GOT3 (cell line): ENCODE data around the gene GRID1.
"Not testable (repeated sequence)": the region's sequence is repeated elsewhere in the genome, so short reads cannot be mapped to it uniquely, and the experiment has no call there.

Experiments
- DNase-seq: peaks from one replicate; lab custom pipeline; 2025; ENCODE audit warnings: mixed read lengths; lab: John Stamatoyannopoulos, UW

GRID1 gene

DNA sequence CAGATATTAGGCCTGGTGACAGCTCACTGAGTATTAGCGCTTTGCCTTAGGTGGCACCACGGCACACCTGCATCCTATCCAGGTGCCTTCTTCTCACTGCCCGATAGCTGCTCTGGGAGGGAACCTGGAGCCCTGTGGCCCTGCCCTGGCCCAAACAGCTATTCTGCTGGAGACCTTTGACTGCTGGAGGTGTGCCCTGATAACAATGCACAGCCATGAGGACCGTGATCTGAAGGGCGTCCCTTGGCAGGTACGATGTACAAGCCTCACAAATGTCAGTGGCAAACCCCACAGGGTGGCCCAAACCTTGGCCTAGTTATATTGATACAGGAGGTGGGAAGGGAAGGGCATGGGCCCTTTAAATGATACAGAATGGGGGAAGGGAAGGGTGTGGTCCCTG is 259.5 kb downstream of the GRID1 start:
- no peak for DNase-seq

DNA sequence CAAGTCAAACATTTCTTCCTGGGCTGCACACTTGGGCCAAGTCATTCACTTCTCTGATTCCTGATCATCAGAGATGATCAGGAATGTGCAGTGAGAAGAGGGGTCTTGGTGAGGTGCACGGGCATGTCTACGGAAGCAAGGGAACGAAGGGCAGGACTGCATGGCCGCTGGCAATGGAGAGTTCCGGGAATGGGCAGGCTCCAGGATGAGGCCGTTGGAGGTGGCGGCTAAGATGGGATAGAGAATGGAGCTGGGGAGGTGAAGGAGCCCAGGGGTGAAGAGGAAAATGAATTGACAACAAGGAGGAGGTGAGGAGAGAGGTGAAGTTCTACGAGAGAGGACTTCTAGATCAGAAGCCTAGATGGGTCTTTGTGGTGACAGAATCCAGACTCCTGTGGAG is 260.0 kb downstream of the GRID1 start:
- DNase-seq, result no peak

DNA sequence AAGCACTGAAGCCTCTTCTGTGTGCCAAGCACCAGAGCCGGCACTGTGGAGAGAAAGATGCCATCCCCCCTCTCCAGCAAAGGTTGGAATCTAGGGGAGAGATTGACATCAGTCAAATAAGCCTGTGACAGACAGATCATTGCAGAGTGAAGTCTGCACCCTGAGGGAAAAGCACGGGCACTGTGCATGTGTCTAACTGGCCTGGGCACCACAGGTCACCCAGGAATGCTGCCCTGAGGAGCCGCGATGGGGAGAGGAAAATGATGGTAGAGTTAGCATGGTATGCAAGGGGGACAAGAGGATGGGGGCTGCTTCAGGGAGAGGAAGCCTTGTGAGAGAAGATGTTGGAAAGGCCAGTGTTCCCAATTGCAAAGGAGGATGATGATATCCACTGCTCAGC is 261.0 kb downstream of the GRID1 start:
- no peak for DNase-seq

DNA sequence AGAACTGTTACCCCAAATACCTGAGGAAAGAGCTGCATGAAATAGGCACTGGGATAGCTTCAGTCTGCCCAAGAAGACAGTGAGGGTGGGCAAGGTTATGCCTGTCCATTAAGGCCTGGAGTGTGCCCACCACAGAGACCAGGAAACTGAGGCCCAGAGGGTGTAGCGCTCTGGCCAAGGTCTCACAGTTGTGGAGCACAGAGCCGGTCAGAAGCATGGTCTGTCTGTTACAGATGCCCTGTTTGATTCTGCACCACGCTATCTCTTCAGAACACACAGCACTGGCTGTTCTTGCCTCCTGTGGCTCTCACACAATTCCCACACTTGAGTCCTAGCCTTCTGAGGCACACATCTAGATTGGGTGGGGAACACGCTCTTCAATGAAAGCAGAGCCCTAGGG is 261.4 kb downstream of the GRID1 start:
- no peak for DNase-seq

DNA sequence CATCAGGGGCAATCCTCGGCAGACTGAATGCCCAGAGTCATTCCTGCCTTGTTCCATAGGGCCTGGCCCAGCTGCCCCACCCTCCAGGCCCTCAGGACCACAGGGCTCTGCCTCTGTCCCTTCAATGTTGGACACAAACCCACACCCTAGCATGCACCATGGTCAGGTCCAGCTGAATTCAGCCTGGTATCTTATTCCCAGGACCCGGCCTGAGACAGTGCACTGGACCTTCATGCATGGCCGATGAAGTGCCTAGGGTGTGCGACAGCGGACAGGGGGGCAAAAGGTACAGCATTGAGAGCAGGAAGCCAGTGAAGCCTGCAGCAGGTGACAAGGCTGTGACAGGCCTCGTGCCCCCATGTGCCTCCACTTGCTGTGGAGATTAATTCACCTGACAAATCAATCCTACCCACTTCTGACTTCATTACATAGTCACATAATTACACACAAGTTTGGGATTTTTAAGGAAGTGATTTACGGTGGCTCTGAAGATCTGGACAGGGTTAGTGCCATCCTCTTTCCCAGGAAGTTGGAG is 261.9 kb downstream of the GRID1 start:
- no peak for DNase-seq

DNA sequence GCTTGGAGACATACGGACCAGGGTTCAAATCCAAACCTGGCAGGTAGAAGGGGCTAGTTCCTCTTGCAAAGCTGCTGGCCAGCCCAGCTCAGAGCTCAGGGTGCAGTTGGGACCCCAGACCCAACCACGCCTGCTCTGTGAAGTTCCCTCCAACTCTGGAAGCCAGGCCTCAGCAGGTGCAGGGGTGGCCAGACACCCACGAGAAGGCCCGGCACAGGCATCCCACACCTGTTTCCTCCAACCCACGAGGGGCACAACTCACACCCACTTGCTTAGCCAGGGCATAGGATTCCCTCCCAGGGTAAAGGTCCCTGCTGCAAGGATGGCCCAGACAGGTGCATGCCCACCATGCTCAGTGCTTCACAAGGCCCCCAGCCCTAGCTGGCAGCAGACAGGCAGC is 262.4 kb downstream of the GRID1 start:
- DNase-seq, result no peak

DNA sequence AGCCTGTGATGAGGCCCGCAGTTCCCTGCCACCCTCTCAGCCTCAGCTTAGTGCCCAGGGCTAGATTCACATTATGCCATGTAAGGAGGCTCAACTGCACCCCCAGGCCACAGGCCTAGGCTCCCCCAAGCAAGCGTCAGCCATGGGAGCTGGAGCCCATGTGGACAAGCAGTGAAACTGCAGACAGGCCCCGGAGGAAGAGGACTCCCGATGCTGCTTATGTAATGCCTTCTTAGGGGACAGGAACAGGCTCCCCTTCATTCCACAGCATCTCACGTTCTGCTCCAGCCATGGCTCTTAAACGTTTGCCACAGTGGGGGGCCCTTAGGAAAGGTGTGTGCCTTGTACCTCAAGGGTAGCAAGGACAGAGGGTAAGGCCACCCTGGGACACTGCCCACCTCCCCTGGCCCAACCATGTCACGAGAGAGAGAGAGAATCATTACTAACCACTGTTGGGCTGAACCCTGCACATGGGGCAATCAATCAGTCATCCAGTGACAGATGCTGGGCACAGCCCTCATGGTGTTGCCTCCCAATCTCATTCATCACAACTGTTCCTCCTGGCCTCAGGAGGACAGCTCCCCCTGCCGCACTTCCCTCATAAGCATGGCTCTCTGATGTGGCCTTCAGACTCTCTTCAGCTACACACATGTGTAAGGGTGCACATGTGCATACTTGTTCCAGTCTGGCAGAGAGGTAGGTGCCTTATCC is 263.0 kb downstream of the GRID1 start:
- no peak for DNase-seq

DNA sequence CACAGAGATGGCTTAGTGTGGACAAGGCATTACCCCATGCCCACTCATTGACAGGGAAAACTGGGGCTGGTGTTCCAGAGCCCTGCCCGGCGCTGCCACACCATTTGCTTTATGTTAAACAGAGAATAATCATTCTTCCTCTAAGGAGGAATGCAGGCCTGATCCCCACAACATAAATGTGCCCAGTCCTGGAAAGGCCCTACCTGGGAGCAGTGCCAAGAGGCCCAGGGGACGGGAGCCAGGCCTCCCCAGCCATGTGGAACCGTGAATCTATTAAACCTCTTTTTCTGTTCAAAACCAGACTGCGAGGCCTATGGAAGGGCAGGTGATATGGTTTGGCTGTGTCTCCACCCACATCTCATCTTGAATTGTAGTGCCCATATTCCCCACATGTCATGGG is 264.1 kb downstream of the GRID1 start:
- no peak for DNase-seq

DNA sequence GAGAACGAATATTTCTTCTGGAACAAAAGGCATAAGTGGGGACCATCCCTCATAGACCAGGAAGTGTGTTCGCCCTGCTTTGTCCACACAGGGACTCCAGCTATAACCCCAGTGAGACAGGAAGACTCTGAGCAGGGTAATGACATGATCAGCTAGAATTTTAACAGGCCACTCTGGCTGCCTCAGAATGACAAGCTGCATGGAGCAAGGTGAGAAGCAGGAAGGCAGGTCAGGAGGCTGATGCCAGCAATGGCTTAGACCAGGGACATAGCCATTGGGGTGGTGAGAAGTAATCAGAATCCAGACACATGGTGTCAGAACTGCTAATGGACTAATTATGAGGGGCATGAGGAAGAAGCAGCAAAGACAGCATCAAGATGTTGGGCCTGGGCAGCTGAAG is 264.6 kb downstream of the GRID1 start:
- no peak for DNase-seq

DNA sequence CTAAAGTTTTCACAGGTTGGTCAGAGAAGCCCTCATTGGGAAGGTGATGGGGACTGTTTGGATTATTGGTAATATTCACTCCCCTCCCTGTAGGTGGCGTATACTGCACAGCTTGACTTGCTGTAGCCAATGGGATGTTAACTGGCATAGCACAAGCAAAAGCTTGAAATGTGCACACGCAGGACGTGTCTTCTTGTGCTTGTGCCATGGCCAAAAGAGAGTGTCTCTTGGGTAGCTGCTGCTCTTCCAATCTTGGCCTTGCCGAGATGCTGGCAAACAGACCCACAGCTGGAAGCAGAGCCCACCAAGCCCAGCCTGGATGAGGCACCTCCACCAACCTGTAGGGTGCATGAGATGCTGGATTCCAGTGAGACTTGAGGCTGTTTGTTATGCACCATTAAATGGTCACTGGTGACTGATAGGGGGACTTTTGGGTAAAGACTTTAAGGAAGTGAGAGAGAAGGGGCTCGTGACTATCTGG is 266.0 kb downstream of the GRID1 start:
- no peak for DNase-seq

DNA sequence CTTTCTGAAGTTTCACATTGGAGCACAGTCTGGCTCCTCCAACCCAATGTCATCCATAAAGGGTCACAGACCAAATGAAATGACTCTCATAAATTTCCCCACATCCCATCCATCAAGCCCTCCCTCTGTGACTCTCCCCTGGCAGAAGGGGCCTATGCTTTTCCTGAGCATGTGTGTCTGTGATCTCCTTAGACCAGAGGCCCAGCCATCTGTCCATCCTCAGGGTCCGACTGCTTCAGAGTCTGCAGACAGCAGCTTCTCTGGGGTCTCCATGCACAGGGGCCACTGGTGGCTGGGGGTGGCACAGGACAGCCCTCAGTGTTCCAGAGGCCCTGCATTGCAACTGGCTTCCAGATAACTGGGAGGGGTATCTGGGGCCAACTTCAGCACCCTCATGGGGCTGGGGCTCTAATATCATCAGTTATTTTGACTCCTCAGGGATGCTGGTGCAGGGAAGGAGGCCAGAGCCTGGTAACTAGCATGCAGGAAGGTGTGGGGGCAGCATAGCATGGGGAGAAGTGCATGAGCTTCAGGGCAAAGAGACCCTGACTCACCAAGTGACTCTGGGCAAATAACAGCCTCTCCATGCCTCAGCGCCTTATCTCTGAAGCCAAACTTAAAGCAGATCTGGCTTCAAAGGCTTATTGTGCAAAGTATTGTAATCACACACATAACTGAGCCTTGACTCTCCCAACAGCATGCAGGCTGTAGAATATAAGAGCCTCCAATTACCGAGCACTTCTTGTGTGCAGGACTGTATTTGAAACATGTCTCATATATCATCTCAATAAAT is 266.9 kb downstream of the GRID1 start:
- no peak for DNase-seq

DNA sequence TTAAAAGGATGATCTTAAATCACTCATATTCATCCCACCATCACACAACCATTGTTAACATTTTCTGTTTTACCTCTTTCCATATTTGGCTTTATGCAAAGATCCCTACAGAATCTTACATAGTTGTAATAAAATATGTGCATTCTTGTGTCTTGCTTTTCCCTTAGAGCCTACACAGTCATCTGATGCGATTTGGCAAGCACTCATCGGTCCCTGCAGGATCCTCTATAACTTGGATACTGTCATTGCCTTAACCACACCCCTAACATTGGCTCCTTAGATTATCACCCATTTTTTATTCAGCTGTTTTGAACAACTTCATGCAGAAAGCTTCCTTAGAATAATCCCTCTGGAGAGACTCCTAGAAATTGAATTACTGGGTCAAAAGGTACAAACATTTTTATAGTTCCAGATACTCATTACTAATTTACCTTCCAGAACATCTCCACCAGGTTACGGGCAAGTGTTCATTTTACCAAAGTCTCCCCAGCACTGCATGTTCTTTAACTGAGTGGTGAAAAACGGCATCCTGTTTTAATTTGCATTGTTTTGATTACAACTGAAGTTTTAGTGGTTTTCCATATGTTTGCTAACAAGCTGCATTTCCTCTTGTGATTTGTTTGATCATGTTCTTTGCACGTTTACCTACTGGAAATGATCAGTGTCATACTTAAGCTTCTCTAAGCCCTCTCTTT is 268.3 kb downstream of the GRID1 start:
- DNase-seq, result no peak

DNA sequence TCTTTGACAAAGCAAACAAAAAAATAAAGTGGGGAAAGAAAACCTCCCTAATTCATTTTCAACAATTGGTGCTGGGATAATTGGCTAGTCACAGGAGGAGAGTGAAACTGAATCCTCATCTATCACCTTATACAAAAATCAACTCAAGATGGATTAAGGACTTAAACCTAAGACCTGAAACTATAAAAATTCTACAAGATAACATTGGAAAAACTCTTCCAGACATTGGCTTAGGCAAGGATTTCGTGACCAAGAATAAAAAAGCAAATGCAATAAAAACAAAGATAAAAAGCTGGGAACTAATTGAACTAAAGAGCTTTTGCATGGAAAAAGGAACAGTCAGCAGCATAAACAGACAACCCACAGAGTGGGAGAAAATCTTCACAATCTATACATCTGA is 271.5 kb downstream of the GRID1 start:
- DNase-seq, result not testable (repeated sequence)

DNA sequence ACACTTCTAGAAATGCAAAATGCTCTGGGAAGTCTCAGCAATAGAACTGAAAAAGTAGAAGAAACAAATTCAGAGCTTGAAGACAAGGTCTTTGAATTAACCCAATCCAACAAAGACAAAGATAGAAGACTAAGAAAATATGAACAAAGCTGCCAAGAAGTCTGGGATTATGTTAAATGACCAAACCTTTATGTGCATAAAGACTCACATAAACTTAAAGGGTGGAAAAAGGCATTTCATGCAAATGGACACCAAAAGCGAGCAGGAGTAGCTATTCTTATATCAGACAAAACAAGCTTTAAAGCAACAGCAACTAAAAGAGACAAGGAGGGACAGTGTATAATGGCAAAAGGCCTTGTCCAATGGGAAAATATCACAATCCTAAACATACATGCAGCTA is 274.3 kb downstream of the GRID1 start:
- not testable (repeated sequence) for DNase-seq

DNA sequence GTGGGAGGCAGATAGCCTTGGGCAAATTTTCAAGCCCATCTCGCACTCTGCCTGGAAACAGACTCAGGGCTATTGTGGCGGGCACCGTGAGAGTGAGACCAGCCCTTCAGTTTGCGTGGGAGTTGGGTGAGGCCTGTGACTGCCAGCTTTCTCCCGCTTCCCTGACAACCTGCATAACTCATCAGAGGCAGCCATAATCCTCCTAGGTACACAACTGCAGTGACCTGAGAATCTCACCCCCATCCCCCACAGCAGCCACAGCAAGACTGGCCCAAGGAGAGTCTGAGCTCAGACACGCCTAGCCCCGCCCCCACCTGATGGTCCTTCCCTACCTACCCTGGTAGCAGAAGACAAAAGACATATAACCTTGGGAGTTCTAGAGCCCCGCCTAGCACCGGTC is 275.4 kb downstream of the GRID1 start:
- DNase-seq, result no peak

DNA sequence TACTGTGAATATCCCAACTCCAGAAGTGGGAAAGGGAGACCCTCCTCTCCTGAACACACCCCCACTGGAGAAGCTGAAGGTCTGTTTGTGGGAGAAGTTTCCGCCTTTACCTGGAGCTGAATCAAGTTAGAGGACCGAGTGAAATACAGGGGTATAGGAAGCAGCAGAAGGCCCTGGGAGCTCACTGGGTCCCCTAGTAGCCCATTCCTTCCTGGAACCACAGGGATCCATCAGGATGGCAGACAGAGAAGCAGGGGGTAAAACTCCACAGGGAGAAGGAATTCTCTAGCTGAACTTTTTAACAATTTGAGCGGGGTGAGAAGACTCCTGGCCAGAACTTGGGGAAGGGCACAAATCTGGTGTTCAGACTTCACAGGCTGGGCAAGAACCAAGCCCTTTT is 275.8 kb downstream of the GRID1 start:
- DNase-seq, result no peak

DNA sequence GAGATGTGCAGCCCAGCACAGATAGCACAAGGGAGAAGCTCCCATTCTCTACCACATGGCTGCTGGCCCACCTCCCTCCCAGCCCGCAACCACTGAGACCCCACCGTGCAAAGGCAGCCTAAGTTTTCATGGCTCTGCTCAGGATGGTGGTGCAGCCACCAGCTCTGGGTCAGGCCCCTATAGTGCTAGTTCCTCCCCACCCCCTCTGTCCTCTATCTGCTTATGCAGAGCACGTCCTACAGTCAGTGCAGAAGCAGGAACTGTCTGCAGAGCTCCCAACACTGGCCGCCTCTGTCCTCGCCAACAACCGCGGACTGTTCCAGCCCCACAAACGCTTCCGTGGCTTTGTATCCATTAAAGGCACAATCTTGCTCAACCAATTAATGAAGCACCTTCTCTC is 278.9 kb downstream of the GRID1 start:
- DNase-seq, result no peak

DNA sequence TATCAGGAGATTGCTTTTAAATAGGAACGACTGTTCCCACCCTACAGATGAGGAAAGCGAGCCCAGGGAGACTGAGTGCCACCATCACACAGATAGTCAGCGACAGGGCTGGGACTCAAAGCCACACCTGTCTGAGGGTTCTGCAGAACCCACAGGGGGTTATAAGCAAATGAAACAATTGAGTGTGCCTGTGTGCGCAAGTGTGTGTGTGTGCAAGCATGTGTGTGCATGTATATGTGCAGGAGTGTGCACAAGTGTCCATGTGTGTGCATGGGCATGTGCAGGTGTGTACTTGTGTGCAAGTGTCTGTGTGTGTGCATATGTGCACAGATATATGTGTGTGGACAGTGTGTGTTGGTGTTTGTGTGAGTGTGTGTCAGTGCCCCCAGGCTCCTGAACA is 280.2 kb downstream of the GRID1 start:
- DNase-seq, result no peak

DNA sequence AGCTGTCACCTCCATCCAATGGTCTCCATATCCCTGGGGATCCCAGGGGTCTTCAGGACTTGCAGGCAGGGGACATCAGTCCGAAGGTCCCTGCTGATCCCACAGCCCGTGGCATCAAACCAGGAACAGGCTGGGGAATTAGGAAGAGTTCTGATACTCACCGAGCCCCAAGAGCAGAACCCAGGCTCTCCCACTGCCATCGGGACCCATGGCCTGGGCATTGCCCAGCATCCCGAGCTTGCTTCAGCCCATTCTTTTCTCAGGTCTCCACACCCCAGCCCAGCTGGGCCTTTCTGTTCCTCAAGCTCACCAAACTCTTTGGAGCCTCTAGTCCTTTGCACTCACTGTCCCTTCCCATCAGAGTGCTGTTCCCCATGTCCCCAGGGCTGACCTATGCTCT is 280.9 kb downstream of the GRID1 start:
- DNase-seq, result no peak

DNA sequence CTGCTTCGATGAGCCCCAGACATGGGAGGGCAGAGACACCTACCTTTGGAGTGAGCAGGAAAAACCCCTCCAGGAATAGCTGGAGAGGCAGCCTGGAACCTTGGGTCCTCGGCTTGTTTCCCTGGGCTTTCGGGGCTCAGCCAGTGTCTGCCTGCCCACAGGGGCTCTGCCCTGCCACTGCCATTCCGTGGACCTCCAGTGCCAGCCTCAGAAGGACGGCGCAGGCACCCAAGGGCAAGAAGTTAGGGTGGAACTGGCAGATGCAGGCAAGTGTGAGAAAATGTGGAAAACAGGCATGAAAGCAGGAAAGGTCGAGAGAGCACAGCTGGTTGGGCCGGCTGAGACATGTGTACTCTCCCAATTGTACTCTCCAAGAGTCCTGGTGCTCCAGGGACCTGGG is 281.5 kb downstream of the GRID1 start:
- DNase-seq, result no peak

DNA sequence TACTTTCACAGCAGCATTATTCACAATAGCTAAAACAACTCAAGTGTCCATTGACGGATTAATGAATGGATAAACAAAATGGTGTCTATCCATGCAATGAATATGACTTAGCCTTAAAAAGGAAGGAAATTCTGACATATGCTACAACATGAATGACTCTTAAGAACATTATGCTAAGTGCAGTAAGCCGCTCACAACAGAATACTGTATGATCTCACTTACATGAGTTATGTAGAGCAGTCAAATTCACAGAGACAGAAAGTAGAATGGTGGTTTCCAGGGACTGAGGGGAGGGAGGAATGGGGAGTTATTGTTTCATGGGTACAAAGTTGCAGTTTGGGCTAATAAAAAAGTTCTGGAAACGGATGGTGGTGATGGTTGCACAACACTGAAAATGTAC is 282.0 kb downstream of the GRID1 start:
- DNase-seq, result no peak

DNA sequence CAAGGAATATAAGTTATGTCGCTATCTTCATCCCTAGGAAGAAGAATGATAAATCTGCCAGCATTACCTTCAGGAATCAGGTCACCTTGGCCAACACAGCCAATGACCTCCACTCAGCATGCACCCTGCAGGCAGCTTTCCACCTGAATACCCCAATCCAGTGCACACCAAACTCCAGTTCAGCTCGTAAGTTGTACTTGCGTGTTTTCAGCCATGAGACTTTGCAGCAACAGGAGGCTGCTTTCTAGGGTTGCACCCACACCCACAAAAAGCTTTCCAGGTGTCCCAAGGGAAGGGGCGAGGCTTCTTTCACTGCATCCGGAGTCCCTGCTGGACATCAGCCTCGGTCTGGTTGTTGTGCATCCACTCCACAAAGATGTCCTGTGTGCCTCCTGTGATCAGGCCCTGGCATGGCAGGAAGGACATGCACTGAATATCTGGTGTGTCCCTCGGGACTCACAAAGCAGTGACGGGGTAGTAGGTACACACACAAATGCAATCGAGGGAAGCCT is 282.9 kb downstream of the GRID1 start:
- DNase-seq, result no peak

DNA sequence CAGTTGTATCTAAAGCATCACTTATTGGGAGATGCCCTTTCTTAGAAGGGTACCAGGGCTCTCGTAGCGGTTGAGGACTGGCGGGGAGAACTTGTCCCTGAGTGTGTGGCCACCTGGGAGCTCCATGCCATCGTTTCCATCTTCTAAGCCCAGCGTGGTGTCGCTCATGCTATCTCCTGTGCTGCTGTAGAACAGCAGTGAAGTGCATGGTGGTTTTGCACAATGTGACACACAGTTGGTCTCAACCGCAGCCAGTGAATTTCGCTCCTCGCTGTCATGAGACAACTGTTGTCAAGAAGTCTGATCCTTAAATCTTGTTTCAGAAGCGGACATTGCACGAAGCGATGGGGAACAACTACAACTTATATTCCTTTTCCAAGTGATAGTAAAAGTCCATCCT is 283.4 kb downstream of the GRID1 start:
- no peak for DNase-seq
